OCI-LY1 (cell line): ENCODE measurements around the gene KAT7.
A peak's percentile ranks its signal among the peaks of the same experiment; 100 is the strongest.

ENCODE experiments used
- H2AFZ ChIP-seq: fragments of 200-600 bp; sonication (generic), shearing (Covaris generic); 2 replicates; pipeline ENCODE4 v1.6.0; 2014; ENCODE audit warnings: antibody characterized with exemption, mild to moderate bottlenecking, low read length
- H3F3A ChIP-seq: fragments of 200-600 bp; sonication (generic), shearing (Covaris generic); 2 replicates; pipeline ENCODE4 v1.6.0; 2014; ENCODE audit warnings: mild to moderate bottlenecking, antibody characterized with exemption, low read length, moderate library complexity; ENCODE audit not compliant: insufficient read depth
- H3K27ac ChIP-seq: fragments of 200-600 bp; sonication (generic); 2 replicates; pipeline ENCODE4 v1.5.1; 2014; ENCODE audit warnings: low read length, mixed run types, mild to moderate bottlenecking, low read depth; ENCODE audit not compliant: poor library complexity, severe bottlenecking
- H3K27me3 ChIP-seq: fragments of 200-600 bp; sonication (generic); 2 replicates; pipeline ENCODE4 v1.6.0; 2014; ENCODE audit warnings: antibody characterized with exemption, mild to moderate bottlenecking, low read length, moderate library complexity; ENCODE audit not compliant: insufficient read depth
- H3K36me3 ChIP-seq: fragments of 200-600 bp; sonication (generic); 2 replicates; pipeline ENCODE4 v1.6.1; 2014; ENCODE audit warnings: mild to moderate bottlenecking, antibody characterized with exemption, low read length, moderate library complexity, mixed read lengths; ENCODE audit not compliant: insufficient read depth
- H3K4me1 ChIP-seq: fragments of 200-600 bp; sonication (generic); 2 replicates; pipeline ENCODE4 v1.5.1; 2014; ENCODE audit warnings: mild to moderate bottlenecking, low read length, moderate library complexity; ENCODE audit not compliant: insufficient read depth, severe bottlenecking
- H3K4me2 ChIP-seq: fragments of 200-600 bp; sonication (generic), shearing (Covaris generic); 2 replicates; pipeline ENCODE4 v1.6.1; 2014; ENCODE audit warnings: low read length
- H3K4me3 ChIP-seq: fragments of 200-600 bp; sonication (generic); 2 replicates; pipeline ENCODE4 v1.5.1; 2014; ENCODE audit warnings: low read length, low read depth, mild to moderate bottlenecking, mixed read lengths; ENCODE audit not compliant: poor library complexity, severe bottlenecking
- H3K79me2 ChIP-seq: fragments of 200-600 bp; shearing (Covaris generic); 2 replicates; pipeline ENCODE4 v1.6.1; 2016; ENCODE audit warnings: mixed run types, low read length, mixed read lengths; ENCODE audit not compliant: insufficient read depth
- H3K9ac ChIP-seq: fragments of 200-600 bp; sonication (generic), shearing (Covaris generic); 2 replicates; pipeline ENCODE4 v1.6.1; 2014; ENCODE audit warnings: mild to moderate bottlenecking, low read length, mixed read lengths
- H3K9me2 ChIP-seq: fragments of 200-600 bp; sonication (generic), shearing (Covaris generic); 2 replicates; pipeline ENCODE4 v1.6.1; 2014; ENCODE audit warnings: low read depth, mild to moderate bottlenecking, low read length, mixed read lengths
- H3K9me3 ChIP-seq: fragments of 200-600 bp; shearing (Covaris generic); 2 replicates; pipeline ENCODE4 v1.6.1; 2014; ENCODE audit warnings: low read length, mixed read lengths
- H4K20me1 ChIP-seq: fragments of 200-600 bp; sonication (generic), shearing (Covaris generic); 2 replicates; pipeline ENCODE4 v1.6.0; 2016; ENCODE audit warnings: mild to moderate bottlenecking, low read length; ENCODE audit not compliant: insufficient read depth
- EZH2 ChIP-seq: fragments of 200-600 bp; sonication (generic), shearing (Covaris generic); IDR thresholded peaks from 2 replicates; pipeline ENCODE4 v1.8.0; 2017; ENCODE audit warnings: borderline replicate concordance, mixed run types, mild to moderate bottlenecking, antibody characterized with exemption, low read length, moderate library complexity, mixed read lengths
- TF ChIP-seq, protein P1 (sequence below): fragments of 200-600 bp; sonication (generic), shearing (Covaris generic); IDR thresholded peaks from 2 replicates; pipeline ENCODE4 v1.5.1; 2017; ENCODE audit warnings: mild to moderate bottlenecking, antibody characterized with exemption, low read length, moderate library complexity, mixed read lengths

The KAT7 gene

DNA sequence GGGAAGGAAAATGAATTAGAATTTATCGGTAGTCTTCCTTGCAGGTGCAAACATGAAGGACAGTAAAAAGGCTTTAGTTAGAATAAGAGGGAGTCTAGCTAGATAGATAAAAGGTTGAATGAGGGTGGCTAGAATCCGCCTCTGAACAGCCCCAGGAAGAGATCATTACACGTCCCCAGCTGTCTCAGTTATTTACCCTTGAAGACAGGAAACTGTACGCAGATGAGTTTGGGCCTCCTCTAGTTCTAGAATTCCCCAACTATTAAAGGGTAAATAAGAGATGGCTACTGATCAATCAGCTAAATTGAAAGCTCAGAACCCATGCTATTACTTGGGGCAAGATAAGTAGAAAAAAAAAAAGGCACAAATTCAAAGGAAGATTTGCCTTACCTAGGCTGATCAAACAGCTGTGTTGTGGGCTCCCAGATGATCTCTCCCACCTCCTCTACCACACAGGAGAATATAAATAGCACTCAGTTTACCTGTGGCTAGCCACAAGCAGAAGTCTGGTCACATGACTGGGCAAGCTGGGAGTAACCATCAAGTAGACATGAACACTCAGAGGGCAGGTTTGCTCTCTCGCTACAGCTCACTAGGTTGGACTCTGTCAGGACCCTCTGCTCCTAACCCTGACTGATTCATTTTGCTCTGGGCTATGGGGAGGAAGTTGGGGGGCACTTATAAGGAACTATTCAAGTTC, 41.5 kb upstream of the KAT7 start:
- peak overlapping the region; percentile 59 for H3K4me3 ChIP-seq
- peak overlapping the region; percentile 79 for H3K4me2 ChIP-seq
- no peaks in the 10 kb centered on the region for H4K20me1 ChIP-seq
- H3K79me2 ChIP-seq: peaks cover 55% of the 10 kb centered on the region
- no peaks in the 10 kb centered on the region for H3K9me2 ChIP-seq
- peaks cover 26% of the 10 kb centered on the region; the same call in 1 of the 2 replicates for H3K36me3 ChIP-seq
- peaks cover 88% of the 10 kb centered on the region for H3K4me1 ChIP-seq
- TF ChIP-seq, protein P1, sequence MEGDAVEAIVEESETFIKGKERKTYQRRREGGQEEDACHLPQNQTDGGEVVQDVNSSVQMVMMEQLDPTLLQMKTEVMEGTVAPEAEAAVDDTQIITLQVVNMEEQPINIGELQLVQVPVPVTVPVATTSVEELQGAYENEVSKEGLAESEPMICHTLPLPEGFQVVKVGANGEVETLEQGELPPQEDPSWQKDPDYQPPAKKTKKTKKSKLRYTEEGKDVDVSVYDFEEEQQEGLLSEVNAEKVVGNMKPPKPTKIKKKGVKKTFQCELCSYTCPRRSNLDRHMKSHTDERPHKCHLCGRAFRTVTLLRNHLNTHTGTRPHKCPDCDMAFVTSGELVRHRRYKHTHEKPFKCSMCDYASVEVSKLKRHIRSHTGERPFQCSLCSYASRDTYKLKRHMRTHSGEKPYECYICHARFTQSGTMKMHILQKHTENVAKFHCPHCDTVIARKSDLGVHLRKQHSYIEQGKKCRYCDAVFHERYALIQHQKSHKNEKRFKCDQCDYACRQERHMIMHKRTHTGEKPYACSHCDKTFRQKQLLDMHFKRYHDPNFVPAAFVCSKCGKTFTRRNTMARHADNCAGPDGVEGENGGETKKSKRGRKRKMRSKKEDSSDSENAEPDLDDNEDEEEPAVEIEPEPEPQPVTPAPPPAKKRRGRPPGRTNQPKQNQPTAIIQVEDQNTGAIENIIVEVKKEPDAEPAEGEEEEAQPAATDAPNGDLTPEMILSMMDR: no peak
- TF ChIP-seq EZH2: no peak
- peaks cover 10% of the 10 kb centered on the region for H3F3A ChIP-seq
- H3K27ac ChIP-seq: peak overlapping the region; percentile 93
- H2AFZ ChIP-seq: no peak overlapping the region
- H3K27me3 ChIP-seq: no peaks in the 10 kb centered on the region
- no peaks in the 10 kb centered on the region for H3K9me3 ChIP-seq
- H3K9ac ChIP-seq: peak overlapping the region; percentile 59

DNA sequence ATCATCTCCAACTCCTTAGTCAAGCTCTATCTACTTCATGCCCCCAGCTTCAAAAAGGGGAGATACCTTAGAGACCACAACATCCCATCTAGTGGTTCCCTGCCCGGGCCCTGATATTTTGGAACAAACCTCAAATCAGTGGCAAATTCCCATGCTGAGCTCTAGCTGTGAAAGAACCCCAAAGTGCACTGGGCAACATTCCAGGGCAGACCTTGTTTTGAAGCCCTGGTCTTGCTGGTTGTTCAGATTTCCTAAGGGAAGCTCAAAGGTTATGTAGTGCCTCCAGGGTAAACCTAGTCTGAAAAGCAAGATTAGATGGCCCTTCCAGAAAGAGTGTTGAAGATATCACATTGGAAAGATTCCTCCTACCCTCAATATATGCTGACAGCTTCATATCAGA, 40.8 kb upstream of the KAT7 start:
- H3F3A ChIP-seq: peaks cover 10% of the 10 kb centered on the region
- H3K4me1 ChIP-seq: peaks cover 85% of the 10 kb centered on the region
- H3K9ac ChIP-seq: peak overlapping the region; percentile 59
- H3K27me3 ChIP-seq: no peaks in the 10 kb centered on the region
- H2AFZ ChIP-seq: no peak overlapping the region
- peak overlapping the region; percentile 93 for H3K27ac ChIP-seq
- H3K9me3 ChIP-seq: no peaks in the 10 kb centered on the region
- peak overlapping the region; percentile 59 for H3K4me3 ChIP-seq
- no peak for TF ChIP-seq EZH2
- TF ChIP-seq, protein P1: no peak
- H4K20me1 ChIP-seq: no peaks in the 10 kb centered on the region
- H3K36me3 ChIP-seq: peaks cover 26% of the 10 kb centered on the region; the same call in 1 of the 2 replicates
- H3K4me2 ChIP-seq: peak overlapping the region; percentile 79
- no peaks in the 10 kb centered on the region for H3K9me2 ChIP-seq
- H3K79me2 ChIP-seq: peaks cover 55% of the 10 kb centered on the region

DNA sequence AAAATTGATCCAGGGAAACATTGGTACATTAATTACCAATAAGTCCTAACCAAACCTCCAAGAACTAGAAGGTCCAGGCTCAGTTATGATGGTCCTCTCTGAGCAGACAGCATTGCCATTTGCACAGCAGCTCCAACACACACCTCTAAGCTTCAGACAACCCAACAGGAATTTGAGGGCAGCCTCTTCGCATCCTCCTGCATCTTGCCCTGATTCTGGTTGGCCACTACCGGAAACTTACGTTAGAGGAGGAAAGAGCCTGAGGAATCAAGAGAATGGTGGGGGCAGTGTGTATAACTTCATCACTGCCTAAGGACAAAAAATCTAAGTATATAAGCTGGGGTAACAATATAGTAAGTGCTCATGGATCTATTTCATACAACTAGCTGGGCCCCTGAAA, 40.3 kb upstream of the KAT7 start:
- peaks cover 85% of the 10 kb centered on the region for H3K4me1 ChIP-seq
- H3K27ac ChIP-seq: peak overlapping the region; percentile 93
- no peaks in the 10 kb centered on the region for H3K9me2 ChIP-seq
- peak overlapping the region; percentile 79 for H3K4me2 ChIP-seq
- peaks cover 10% of the 10 kb centered on the region for H3F3A ChIP-seq
- H2AFZ ChIP-seq: no peak overlapping the region
- H4K20me1 ChIP-seq: no peaks in the 10 kb centered on the region
- H3K9ac ChIP-seq: peak overlapping the region; percentile 59; the same call in 1 of the 2 replicates
- no peaks in the 10 kb centered on the region for H3K9me3 ChIP-seq
- H3K36me3 ChIP-seq: peaks cover 28% of the 10 kb centered on the region; the same call in 1 of the 2 replicates
- H3K79me2 ChIP-seq: peaks cover 55% of the 10 kb centered on the region
- peak overlapping the region; percentile 59 for H3K4me3 ChIP-seq
- TF ChIP-seq, protein P1: no peak
- no peak for TF ChIP-seq EZH2
- H3K27me3 ChIP-seq: no peaks in the 10 kb centered on the region
